SU-DHL-6 (cell line): ENCODE data around the gene INKA2.

Experiments
- H2AFZ ChIP-seq: fragments of 200-600 bp; sonication (generic); 2 replicates; pipeline ENCODE4 v1.6.1; 2014; ENCODE audit warnings: low read depth, mild to moderate bottlenecking, moderate library complexity, mixed read lengths, antibody characterized with exemption, low read length; ENCODE audit not compliant: severe bottlenecking
- H3F3A ChIP-seq: fragments of 200-600 bp; shearing (Covaris generic); 2 replicates; pipeline ENCODE4 v1.6.0; 2016; ENCODE audit warnings: antibody characterized with exemption, mild to moderate bottlenecking; ENCODE audit not compliant: insufficient read depth
- H3K27ac ChIP-seq: fragments of 200-600 bp; sonication (generic); 2 replicates; pipeline ENCODE4 v1.5.1; 2016; ENCODE audit warnings: low read depth, mild to moderate bottlenecking, low read length, moderate library complexity, mixed read lengths
- H3K27me3 ChIP-seq: fragments of 200-600 bp; sonication (generic), shearing (Covaris generic); 2 replicates; pipeline ENCODE4 v1.6.0; 2014; ENCODE audit warnings: mild to moderate bottlenecking, low read length
- H3K36me3 ChIP-seq: fragments of 200-600 bp; sonication (generic); 2 replicates; pipeline ENCODE4 v1.6.1; 2014; ENCODE audit warnings: mild to moderate bottlenecking, low read length, mixed read lengths
- H3K4me2 ChIP-seq: fragments of 300-600, 200-600 bp; shearing (Covaris generic), sonication (generic); 2 replicates; pipeline ENCODE4 v1.6.0; 2014; ENCODE audit warnings: low read length, low read depth, mild to moderate bottlenecking; ENCODE audit not compliant: poor library complexity, severe bottlenecking
- H3K4me3 ChIP-seq: fragments of 200-600 bp; sonication (generic); 2 replicates; pipeline ENCODE4 v1.5.1; 2014; ENCODE audit warnings: antibody characterized with exemption, low read length, mild to moderate bottlenecking, mixed read lengths; ENCODE audit not compliant: insufficient read depth, poor library complexity, severe bottlenecking
- H3K79me2 ChIP-seq: fragments of 200-600 bp; sonication (generic); 2 replicates; pipeline ENCODE4 v1.6.1; 2014; ENCODE audit warnings: mild to moderate bottlenecking, low read length, moderate library complexity; ENCODE audit not compliant: insufficient read depth
- H3K9ac ChIP-seq: fragments of 200-600 bp; sonication (generic); 2 replicates; pipeline ENCODE4 v1.7.0; 2014; ENCODE audit warnings: mild to moderate bottlenecking, low read length
- H3K9me2 ChIP-seq: fragments of 200-600 bp; sonication (generic); replicated peaks from 2 replicates; pipeline ENCODE4 v1.6.1; 2014; ENCODE audit warnings: low read length; ENCODE audit not compliant: insufficient read depth
- H3K9me3 ChIP-seq: fragments of 200-600 bp; sonication (generic); 2 replicates; pipeline ENCODE4 v1.6.1; 2014; ENCODE audit warnings: low read length, mixed read lengths; ENCODE audit not compliant: insufficient read depth
- H4K20me1 ChIP-seq: fragments of 200-600 bp; sonication (generic); 2 replicates; pipeline ENCODE4 v1.6.1; 2014; ENCODE audit warnings: low read depth, mild to moderate bottlenecking, antibody characterized with exemption, low read length, moderate library complexity, mixed read lengths
- EZH2phosphoT487 ChIP-seq: fragments of 200-600 bp; sonication (generic), shearing (Covaris generic); conservative IDR thresholded peaks from 2 replicates; pipeline ENCODE4 v1.6.1; 2018; ENCODE audit warnings: mild to moderate bottlenecking, antibody characterized with exemption, low read length, moderate library complexity, mixed read lengths
- TF ChIP-seq, protein P1 (sequence below): fragments of 200-600 bp; sonication (generic); IDR thresholded peaks from one replicate; pipeline ENCODE4 v1.5.1; 2017; ENCODE audit warnings: antibody characterized with exemption, mild to moderate bottlenecking, low read length, moderate library complexity; ENCODE audit not compliant: insufficient read depth, poor library complexity, severe bottlenecking

INKA2 gene

DNA sequence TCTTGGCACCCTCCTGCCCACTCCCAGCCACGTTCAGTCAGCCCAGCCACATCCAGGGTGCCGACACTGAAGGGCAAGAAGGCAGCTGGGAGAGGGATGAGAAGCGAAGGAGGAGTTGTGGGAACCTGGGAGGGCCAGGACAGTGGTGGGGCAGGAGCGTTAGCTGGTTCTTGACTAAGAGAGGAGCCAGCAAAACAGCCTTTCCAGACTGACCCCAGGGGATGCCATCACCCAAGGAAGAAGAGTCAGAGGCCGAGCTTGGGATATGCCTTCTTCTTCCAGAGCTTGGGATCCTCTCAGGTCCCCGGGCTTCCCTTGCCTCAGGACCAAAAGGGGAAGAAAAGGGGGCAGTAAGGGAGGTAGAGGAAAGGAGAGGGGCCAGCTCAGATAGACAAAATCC is 7.2 kb downstream of the INKA2 start:
- Histone ChIP-seq H2AFZ (no peak overlapping the region), H3K9ac (no peak overlapping the region), H3K27ac (no peak overlapping the region), H3K4me3 (no peak overlapping the region), H3K9me3 (no peaks in the 10 kb centered on the region), H3K4me2 (no peak overlapping the region), H3F3A (no peaks in the 10 kb centered on the region), H3K27me3 (no peaks in the 10 kb centered on the region), H4K20me1 (no peaks in the 10 kb centered on the region), H3K79me2 (no peaks in the 10 kb centered on the region), H3K36me3 (no peaks in the 10 kb centered on the region), H3K9me2 (no peaks in the 10 kb centered on the region)
- TF ChIP-seq, protein P1, sequence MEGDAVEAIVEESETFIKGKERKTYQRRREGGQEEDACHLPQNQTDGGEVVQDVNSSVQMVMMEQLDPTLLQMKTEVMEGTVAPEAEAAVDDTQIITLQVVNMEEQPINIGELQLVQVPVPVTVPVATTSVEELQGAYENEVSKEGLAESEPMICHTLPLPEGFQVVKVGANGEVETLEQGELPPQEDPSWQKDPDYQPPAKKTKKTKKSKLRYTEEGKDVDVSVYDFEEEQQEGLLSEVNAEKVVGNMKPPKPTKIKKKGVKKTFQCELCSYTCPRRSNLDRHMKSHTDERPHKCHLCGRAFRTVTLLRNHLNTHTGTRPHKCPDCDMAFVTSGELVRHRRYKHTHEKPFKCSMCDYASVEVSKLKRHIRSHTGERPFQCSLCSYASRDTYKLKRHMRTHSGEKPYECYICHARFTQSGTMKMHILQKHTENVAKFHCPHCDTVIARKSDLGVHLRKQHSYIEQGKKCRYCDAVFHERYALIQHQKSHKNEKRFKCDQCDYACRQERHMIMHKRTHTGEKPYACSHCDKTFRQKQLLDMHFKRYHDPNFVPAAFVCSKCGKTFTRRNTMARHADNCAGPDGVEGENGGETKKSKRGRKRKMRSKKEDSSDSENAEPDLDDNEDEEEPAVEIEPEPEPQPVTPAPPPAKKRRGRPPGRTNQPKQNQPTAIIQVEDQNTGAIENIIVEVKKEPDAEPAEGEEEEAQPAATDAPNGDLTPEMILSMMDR: no peak
- no peak for TF ChIP-seq EZH2phosphoT487

DNA sequence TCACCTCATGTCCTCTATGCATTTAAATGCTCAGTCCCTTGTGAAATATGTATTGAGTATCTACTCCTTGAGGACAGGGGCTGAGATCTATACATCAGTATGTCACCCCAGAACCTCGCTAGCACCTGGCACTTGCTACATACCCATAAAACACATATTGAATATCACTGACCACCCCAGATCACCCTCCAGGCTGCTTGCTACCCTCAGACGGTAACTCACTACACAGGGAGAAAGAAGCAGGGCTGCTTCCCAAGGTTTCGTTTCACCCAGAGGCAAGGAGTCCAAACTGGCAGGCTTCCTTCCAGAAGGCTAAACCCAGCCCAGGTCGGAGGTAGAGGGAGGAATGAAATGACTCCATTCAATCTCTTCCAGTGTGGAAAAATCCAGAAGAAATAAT is 8.5 kb downstream of the INKA2 start:
- no peaks in the 10 kb centered on the region for H4K20me1 ChIP-seq

DNA sequence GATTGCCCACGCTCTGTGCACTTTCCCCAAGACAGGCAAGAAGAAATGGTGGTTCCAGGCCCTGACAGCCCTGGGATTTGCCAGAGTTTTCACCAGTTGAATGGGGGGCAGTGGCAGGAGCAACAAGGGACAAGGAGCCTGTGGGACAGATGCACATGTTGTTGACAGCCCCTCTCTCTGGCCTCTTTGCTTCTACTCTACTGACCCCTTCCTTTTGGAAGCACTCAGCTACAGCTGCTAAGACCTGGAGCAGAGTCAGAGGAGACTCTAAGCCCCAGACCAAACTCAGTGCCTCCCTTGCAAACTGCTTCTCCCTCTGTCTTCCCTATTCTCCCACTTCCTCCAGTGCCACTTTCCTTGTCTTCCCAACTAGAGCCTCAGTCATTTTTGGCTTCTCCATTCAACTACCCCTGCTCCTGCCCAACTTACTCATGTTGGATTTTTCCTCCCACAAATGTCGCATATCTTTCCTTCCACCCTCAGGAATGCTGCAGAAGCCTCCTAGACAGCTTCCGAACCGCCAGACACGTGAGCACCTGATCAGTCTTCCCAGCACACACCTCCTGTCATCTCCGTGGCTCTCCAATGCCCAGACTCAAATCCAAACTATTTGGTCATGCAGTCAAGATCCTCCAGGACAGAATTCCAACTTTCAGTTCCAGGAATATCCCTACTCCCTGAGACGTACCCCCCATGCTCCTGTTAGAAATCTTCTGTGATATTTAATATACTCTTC is 9.1 kb downstream of the INKA2 start:
- H3K9ac ChIP-seq: no peak overlapping the region
- TF ChIP-seq, protein P1: no peak
- TF ChIP-seq EZH2phosphoT487: no peak
- no peak overlapping the region for H3K4me2 ChIP-seq
- no peak overlapping the region for H3K4me3 ChIP-seq
- no peaks in the 10 kb centered on the region for H3K9me3 ChIP-seq
- no peaks in the 10 kb centered on the region for H3K27me3 ChIP-seq
- H4K20me1 ChIP-seq: no peaks in the 10 kb centered on the region
- no peaks in the 10 kb centered on the region for H3K36me3 ChIP-seq
- H3F3A ChIP-seq: no peaks in the 10 kb centered on the region
- no peak overlapping the region for H2AFZ ChIP-seq
- H3K9me2 ChIP-seq: no peaks in the 10 kb centered on the region
- H3K79me2 ChIP-seq: no peaks in the 10 kb centered on the region
- no peak overlapping the region for H3K27ac ChIP-seq

More for the DNA sequence above, 8.5 kb downstream of the INKA2 start:
- Histone ChIP-seq H3K27ac (no peak overlapping the region), H3F3A (no peaks in the 10 kb centered on the region), H3K79me2 (no peaks in the 10 kb centered on the region), H3K36me3 (no peaks in the 10 kb centered on the region), H3K4me3 (no peak overlapping the region), H3K27me3 (no peaks in the 10 kb centered on the region), H3K9me3 (no peaks in the 10 kb centered on the region), H3K4me2 (no peak overlapping the region), H3K9me2 (no peaks in the 10 kb centered on the region), H3K9ac (no peak overlapping the region), H2AFZ (no peak overlapping the region)
- no peak for TF ChIP-seq EZH2phosphoT487
- TF ChIP-seq, protein P1: no peak
